Measurements from ENCODE around the gene ADGRV1. TPM values are rescaled to one million over a fixed set of nuclear protein-coding genes. Genes with fewer than 3 reads are reported as not detected.

ADGRV1 gene
- total RNA-seq, 4 donors from 2014 or later: 129 to 158 (median 145) TPM

DNA sequence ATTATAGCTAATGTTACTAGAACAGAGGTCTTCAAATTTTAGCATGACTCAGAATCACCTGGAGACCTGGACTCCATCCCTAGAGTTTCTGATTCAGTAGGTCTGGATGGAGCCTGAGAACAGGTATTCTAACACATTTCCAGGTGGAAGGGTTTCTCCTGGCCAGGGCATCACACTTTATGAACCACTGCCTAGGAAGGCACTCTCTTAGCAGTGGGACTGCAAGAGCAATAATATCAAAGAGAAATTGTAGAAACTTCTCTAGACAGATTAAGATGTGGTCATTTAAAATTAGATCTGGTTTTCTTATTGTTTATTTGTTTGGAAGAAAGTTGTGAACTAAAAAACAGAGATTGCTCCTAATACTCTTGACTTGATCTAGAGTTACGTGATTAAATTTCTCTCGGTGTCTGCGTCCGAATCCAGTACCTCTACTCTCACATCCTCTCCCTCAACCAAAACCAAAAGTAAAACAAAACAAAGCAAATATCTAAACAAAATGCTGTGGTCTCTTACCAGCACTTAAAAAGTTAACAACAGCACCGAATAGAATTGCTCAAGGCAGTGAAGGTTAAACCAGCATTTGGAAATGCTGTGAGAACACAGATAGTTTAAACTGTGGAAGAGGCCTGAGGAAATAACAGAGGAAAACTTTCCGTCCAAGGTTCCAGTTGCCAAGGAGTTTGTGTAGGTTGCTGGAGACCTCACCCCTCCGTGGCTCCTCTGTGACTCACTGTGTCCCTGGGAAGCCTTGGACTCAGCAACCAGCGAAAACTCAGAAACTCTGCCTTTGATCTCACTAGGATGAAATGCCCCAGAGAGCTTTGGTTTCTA lies 631.1 kb downstream of the ADGRV1 start:
- TF ChIP-seq, protein P1, sequence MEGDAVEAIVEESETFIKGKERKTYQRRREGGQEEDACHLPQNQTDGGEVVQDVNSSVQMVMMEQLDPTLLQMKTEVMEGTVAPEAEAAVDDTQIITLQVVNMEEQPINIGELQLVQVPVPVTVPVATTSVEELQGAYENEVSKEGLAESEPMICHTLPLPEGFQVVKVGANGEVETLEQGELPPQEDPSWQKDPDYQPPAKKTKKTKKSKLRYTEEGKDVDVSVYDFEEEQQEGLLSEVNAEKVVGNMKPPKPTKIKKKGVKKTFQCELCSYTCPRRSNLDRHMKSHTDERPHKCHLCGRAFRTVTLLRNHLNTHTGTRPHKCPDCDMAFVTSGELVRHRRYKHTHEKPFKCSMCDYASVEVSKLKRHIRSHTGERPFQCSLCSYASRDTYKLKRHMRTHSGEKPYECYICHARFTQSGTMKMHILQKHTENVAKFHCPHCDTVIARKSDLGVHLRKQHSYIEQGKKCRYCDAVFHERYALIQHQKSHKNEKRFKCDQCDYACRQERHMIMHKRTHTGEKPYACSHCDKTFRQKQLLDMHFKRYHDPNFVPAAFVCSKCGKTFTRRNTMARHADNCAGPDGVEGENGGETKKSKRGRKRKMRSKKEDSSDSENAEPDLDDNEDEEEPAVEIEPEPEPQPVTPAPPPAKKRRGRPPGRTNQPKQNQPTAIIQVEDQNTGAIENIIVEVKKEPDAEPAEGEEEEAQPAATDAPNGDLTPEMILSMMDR (IDR thresholded peaks at IDR 0.05): no peak
- TF ChIP-seq POLR2A (IDR thresholded peaks at IDR 0.05): no peak
- H3K36me3 ChIP-seq: no peaks in the 10 kb centered on the region
- peaks cover 15 to 16% of the 10 kb centered on the region in 2 donors for H3K4me1 ChIP-seq
- peak overlapping the region in 2 of 3 donors; percentile 10 to 51 for H3K27ac ChIP-seq
- no peaks in the 10 kb centered on the region for H3K9me3 ChIP-seq
- H3K4me3 ChIP-seq (replicated peaks in 1 of 3): no peak overlapping the region
- intact Hi-C loops (cut with DNase I): no loop called here
- WGBS, 2 donors: 39 to 41% methylated on average over 8 of the region's 8 CpGs
- peak in 1 of 2 donors; percentile 29 for DNase-seq
- no peaks in the 10 kb centered on the region for H3K27me3 ChIP-seq

DNA sequence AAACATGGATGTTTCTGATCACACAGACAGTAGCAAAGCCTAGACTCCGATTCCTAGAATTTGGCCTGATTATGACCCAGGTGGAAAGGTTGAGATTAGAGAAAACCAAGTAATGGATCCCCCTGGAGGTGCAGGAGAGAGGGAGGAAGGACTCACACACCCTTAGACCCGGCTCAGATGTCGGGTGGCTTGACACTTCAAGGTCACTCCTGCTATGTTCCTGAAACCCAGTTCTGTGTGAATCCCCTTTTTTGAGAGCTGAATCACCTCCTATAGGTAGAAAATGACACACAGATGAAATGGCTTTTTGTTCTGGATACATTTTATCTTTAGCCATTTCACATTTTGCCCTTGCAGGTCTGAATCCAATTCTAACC lies 631.7 kb downstream of the ADGRV1 start:
- peak overlapping the region in 2 of 3 donors; percentile 10 to 51 for H3K27ac ChIP-seq
- H3K36me3 ChIP-seq: no peaks in the 10 kb centered on the region
- H3K27me3 ChIP-seq: no peaks in the 10 kb centered on the region
- H3K4me1 ChIP-seq: peaks cover 15 to 16% of the 10 kb centered on the region in 2 donors
- H3K4me3 ChIP-seq (replicated peaks in 1 of 3): no peak overlapping the region
- no peak for DNase-seq
- intact Hi-C loops (cut with DNase I): no loop called here
- H3K9me3 ChIP-seq: no peaks in the 10 kb centered on the region
- TF ChIP-seq, protein P1 (IDR thresholded peaks at IDR 0.05): no peak
- no peak for TF ChIP-seq POLR2A (IDR thresholded peaks at IDR 0.05)
- WGBS, 2 donors: 62 to 80% methylated on average over 3 of the region's 3 CpGs

DNA sequence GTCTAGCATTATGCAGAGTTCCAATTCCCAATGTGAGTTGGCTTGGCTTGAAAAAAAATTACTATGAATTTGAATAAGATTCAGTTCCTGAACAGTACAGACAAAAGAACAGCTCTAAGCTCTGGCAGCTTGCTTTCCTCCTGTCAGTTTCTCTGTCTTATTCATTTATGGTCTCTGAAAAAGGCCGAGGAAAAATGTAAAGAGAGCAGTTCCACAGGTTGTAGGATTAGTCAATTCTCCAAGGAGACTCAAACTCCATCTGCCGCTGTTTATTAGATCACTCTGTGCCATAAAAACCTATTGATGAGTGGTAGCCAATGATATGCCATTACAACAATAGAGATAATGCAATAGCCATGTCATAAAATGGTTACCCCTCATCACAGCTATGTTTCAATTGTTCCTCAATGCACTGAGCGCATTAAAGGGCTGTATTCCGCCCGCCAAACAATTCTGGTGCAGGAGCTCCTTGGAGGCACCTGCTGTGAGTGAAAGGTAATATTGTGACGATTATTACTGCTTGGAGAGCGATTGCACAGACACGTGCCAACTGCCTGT lies 636.3 kb downstream of the ADGRV1 start:
- H3K9me3 ChIP-seq: no peaks in the 10 kb centered on the region
- no peak overlapping the region for H3K4me3 ChIP-seq (replicated peaks in 1 of 3)

DNA sequence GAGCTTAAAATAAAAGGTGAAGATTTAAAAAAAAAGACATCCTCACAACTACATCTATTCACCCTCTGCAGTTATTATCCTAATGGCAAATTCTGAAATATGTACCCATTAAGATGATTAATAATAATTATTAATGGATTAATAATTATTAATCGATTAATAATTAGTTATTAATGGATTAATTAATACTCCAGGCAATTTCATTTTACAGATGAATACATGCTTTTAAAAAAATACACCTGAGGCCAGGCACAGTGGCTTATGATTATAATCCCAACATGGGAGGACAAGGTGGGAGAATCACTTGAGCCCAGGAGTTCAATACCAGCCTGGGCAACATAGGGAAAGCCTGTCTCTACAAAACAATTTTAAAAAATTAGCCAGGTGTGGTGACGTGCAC lies 642.1 kb downstream of the ADGRV1 start:
- H3K4me1 ChIP-seq: no peaks in the 10 kb centered on the region
- no peaks in the 10 kb centered on the region for H3K36me3 ChIP-seq
- no peaks in the 10 kb centered on the region for H3K27me3 ChIP-seq
- H3K4me3 ChIP-seq (replicated peaks in 1 of 3): no peak overlapping the region
- 92 to 99% methylated on average over 2 of the region's 2 CpGs for WGBS, 2 donors
- no peaks in the 10 kb centered on the region for H3K9me3 ChIP-seq
- intact Hi-C loops (cut with DNase I): no loop called here
- H3K27ac ChIP-seq: no peak overlapping the region
- no peak for TF ChIP-seq POLR2A (IDR thresholded peaks at IDR 0.05)
- TF ChIP-seq, protein P1 (IDR thresholded peaks at IDR 0.05): no peak
- no peak for DNase-seq

More for the DNA sequence above, 636.3 kb downstream of the ADGRV1 start:
- no peak for DNase-seq
- no peaks in the 10 kb centered on the region for H3K36me3 ChIP-seq
- H3K4me1 ChIP-seq: peaks cover 11 to 12% of the 10 kb centered on the region in 2 donors
- TF ChIP-seq, protein P1 (IDR thresholded peaks at IDR 0.05): no peak
- no peak for TF ChIP-seq POLR2A (IDR thresholded peaks at IDR 0.05)
- 93 to 96% methylated on average over 8 of the region's 8 CpGs for WGBS, 2 donors
- H3K27ac ChIP-seq: no peak overlapping the region
- intact Hi-C loops (cut with DNase I): no loop called here
- no peaks in the 10 kb centered on the region for H3K27me3 ChIP-seq

DNA sequence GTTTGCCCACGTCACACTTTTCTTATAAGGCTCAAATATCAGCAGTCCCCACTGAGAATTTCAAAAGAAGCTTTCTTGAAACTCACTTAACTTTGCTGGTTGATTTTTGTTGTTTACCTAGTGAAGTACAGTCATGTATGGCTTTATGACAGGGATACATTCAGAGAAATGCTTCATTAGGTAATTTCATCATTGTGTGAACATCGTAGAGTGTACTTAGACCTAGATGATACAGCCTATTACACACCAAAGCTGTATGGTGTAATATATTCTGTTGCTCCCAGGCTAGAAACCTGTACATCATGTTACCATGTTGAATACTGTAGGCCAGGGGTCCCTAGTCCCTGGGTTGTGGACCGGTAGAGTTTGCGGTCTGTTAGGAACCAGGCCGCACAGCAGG lies 647.5 kb downstream of the ADGRV1 start:
- TF ChIP-seq POLR2A (IDR thresholded peaks at IDR 0.05): no peak
- TF ChIP-seq, protein P1 (IDR thresholded peaks at IDR 0.05): no peak
- WGBS, 2 donors: 98 to 100% methylated on average over 3 to 4 of the region's 5 CpGs
- Histone ChIP-seq H3K27me3 (no peaks in the 10 kb centered on the region), H3K4me1 (peaks cover 0 to under 1% of the 10 kb centered on the region in 2 donors), H3K27ac (no peak overlapping the region), H3K9me3 (no peaks in the 10 kb centered on the region), H3K4me3 (replicated peaks in 1 of 3) (no peak overlapping the region), H3K36me3 (no peaks in the 10 kb centered on the region)
- no peak for DNase-seq
- intact Hi-C loops (cut with DNase I): no loop called here

All from thyroid gland (tissue), 4 donors.